NT2/D1 (cell line): Measurements from ENCODE around the gene OR2T11.

Experiments used
- SUZ12 ChIP-seq: IDR thresholded peaks from 2 replicates; pipeline ENCODE4 v1.6.1; 2011; ENCODE audit not compliant: insufficient read length, insufficient read depth; ENCODE audit errors: extremely low read depth
- YY1 ChIP-seq: IDR thresholded peaks from 2 replicates; pipeline ENCODE4 v1.6.1; 2011; ENCODE audit not compliant: insufficient read length, insufficient read depth

GRCh38 chr1:248597589-248597988, 37.3 kb downstream of the OR2T11 start, which contains the start of gene OR2T10:
- no peak for TF ChIP-seq YY1
- no peak for TF ChIP-seq SUZ12
